ENCODE measurements around the gene HIBCH. TPM values are rescaled to one million over a fixed set of nuclear protein-coding genes. Genes with fewer than 3 reads are reported as not detected.
A peak's percentile ranks its signal among the peaks of the same experiment; 100 is the strongest.

The HIBCH gene
- polyA plus RNA-seq, 1 of the 3 experiments (the other 2 are of a cell fraction) = 8.4 TPM

DNA sequence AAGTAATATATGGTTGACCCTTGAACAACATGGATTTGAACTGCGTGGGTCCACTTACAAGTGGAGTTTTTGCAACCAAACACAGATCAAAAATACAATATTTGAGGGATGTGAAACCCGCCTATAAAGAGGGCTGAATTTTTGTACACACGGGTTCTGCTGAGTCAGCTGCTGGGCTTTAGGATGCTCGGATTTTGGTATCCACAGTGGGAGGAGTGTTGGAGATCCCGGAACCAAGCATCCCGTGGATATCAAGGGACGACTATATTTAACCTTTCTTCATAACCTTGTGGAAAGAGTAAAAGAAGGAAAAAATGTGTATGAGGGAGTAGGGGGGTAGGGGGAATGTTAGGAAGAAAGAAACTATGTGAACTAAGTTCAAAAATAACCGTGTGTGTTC is 13.8 kb upstream of the HIBCH start:
- Histone ChIP-seq H3K9me2 (no peaks in the 10 kb centered on the region), H3K36me3 (replicated peaks in 1 of 2; ENCODE audit: control insufficient read depth in 1 of 2, insufficient read depth in 2 of 2, low read length in 1 of 2) (no peaks in the 10 kb centered on the region), H3K9me3 (no peaks in the 10 kb centered on the region), H2AFZ (ENCODE audit: low read depth) (no peak overlapping the region), H4K20me1 (ENCODE audit: insufficient read depth) (no peaks in the 10 kb centered on the region), H3K79me2 (ENCODE audit: insufficient read depth) (no peaks in the 10 kb centered on the region), H3K27me3 (ENCODE audit: insufficient read depth) (no peaks in the 10 kb centered on the region), H3K4me2 (no peak overlapping the region), H3K4me3 (ENCODE audit: low read depth in 2 of 2, low read length in 1 of 2) (no peak overlapping the region), H3K4me1 (ENCODE audit: control insufficient read depth in 1 of 2, insufficient read depth in 2 of 2, low read depth in 1 of 2, low read length in 1 of 2) (no peaks in the 10 kb centered on the region), H3K27ac (ENCODE audit: low read depth in 2 of 2, low read length in 1 of 2) (no peak overlapping the region), H3K9ac (no peak overlapping the region), H3F3A (replicated peaks; ENCODE audit: insufficient read depth) (no peaks in the 10 kb centered on the region)
- WGBS (ENCODE audit: low lambda C conversion rate) = 84% methylated on average over 8 of the region's 8 CpGs
- no peak for DNase-seq
- CTCF ChIA-PET = interaction anchor here (0.8 to 1.8 kb wide), 3 partner anchors 11 to 177 kb away, joined by 3 to 8 read pairs (median 4); partner anchors contain the start of gene INPP1
- TF ChIP-seq GABPA (IDR thresholded peaks at IDR 0.05; ENCODE audit: low read depth) = no peak
- TF ChIP-seq, protein P1, sequence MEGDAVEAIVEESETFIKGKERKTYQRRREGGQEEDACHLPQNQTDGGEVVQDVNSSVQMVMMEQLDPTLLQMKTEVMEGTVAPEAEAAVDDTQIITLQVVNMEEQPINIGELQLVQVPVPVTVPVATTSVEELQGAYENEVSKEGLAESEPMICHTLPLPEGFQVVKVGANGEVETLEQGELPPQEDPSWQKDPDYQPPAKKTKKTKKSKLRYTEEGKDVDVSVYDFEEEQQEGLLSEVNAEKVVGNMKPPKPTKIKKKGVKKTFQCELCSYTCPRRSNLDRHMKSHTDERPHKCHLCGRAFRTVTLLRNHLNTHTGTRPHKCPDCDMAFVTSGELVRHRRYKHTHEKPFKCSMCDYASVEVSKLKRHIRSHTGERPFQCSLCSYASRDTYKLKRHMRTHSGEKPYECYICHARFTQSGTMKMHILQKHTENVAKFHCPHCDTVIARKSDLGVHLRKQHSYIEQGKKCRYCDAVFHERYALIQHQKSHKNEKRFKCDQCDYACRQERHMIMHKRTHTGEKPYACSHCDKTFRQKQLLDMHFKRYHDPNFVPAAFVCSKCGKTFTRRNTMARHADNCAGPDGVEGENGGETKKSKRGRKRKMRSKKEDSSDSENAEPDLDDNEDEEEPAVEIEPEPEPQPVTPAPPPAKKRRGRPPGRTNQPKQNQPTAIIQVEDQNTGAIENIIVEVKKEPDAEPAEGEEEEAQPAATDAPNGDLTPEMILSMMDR (IDR thresholded peaks at IDR 0.05) = no peak
- POLR2A ChIA-PET = no interaction called here

DNA sequence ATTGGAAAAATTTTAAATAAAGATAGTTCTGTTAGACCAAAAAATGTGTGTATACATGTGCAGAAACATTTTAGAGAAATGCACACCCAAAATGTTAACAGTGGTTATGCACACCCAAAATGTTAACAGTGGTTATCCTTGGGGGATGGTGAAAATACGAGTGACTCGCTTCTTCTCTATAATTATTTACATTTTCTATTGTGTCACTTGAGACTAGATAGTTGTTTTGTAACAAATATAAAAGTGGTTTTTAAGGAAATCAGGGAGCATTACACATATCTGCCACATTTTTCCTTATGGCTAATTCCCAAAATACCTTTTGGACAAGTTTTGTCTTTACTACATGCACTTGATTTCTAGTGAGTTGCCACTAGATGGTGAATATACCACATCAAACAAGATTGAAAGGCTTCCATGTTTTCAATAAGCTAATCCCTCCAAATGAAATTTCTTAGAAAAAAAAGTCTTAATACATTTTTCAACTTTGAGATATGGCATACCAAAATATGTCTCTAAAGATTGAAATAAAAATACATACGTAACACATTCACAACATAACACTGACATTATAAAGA is 9.0 kb upstream of the HIBCH start:
- Histone ChIP-seq H3K4me3 (ENCODE audit: low read depth in 2 of 2, low read length in 1 of 2) (no peak overlapping the region), H3K27me3 (ENCODE audit: insufficient read depth) (no peaks in the 10 kb centered on the region), H3K4me1 (ENCODE audit: control insufficient read depth in 1 of 2, insufficient read depth in 2 of 2, low read depth in 1 of 2, low read length in 1 of 2) (no peaks in the 10 kb centered on the region), H3K4me2 (no peak overlapping the region), H3K36me3 (replicated peaks in 1 of 2; ENCODE audit: control insufficient read depth in 1 of 2, insufficient read depth in 2 of 2, low read length in 1 of 2) (no peaks in the 10 kb centered on the region), H3K9me3 (no peaks in the 10 kb centered on the region), H3F3A (replicated peaks; ENCODE audit: insufficient read depth) (no peaks in the 10 kb centered on the region), H2AFZ (ENCODE audit: low read depth) (no peak overlapping the region), H3K79me2 (ENCODE audit: insufficient read depth) (no peaks in the 10 kb centered on the region), H3K9me2 (no peaks in the 10 kb centered on the region), H3K9ac (no peak overlapping the region), H4K20me1 (ENCODE audit: insufficient read depth) (no peaks in the 10 kb centered on the region), H3K27ac (ENCODE audit: low read depth in 2 of 2, low read length in 1 of 2) (no peak overlapping the region)
- no peak for TF ChIP-seq CHD2 (IDR thresholded peaks at IDR 0.05; ENCODE audit: low read length, partially characterized antibody)
- TF ChIP-seq TCF12 (IDR thresholded peaks at IDR 0.05) = no peak
- peak; percentile 64 for TF ChIP-seq RAD21 (IDR thresholded peaks at IDR 0.05; ENCODE audit: low read length)
- TF ChIP-seq SMC3 (IDR thresholded peaks at IDR 0.05; ENCODE audit: low read depth, low read length) = 0 out of 2 replicates have a peak, but pooled peaks have one; percentile 23
- TF ChIP-seq, protein P1 (IDR thresholded peaks at IDR 0.05) = peak; percentile 35
- no peak for TF ChIP-seq SIN3A (IDR thresholded peaks at IDR 0.05; ENCODE audit: borderline replicate concordance, low read depth, low read length)
- TF ChIP-seq, protein P2, sequence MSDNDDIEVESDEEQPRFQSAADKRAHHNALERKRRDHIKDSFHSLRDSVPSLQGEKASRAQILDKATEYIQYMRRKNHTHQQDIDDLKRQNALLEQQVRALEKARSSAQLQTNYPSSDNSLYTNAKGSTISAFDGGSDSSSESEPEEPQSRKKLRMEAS (IDR thresholded peaks at IDR 0.05; ENCODE audit: low read depth) = no peak
- TF ChIP-seq, protein P3, sequence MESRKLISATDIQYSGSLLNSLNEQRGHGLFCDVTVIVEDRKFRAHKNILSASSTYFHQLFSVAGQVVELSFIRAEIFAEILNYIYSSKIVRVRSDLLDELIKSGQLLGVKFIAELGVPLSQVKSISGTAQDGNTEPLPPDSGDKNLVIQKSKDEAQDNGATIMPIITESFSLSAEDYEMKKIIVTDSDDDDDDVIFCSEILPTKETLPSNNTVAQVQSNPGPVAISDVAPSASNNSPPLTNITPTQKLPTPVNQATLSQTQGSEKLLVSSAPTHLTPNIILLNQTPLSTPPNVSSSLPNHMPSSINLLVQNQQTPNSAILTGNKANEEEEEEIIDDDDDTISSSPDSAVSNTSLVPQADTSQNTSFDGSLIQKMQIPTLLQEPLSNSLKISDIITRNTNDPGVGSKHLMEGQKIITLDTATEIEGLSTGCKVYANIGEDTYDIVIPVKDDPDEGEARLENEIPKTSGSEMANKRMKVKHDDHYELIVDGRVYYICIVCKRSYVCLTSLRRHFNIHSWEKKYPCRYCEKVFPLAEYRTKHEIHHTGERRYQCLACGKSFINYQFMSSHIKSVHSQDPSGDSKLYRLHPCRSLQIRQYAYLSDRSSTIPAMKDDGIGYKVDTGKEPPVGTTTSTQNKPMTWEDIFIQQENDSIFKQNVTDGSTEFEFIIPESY (IDR thresholded peaks at IDR 0.05; ENCODE audit: borderline replicate concordance, low read depth) = no peak
- WGBS (ENCODE audit: low lambda C conversion rate) = 92% methylated on average over 3 of the region's 3 CpGs
- DNase-seq = no peak
- POLR2A ChIA-PET = no interaction called here
- CTCF ChIA-PET = interaction anchor here (1.0 to 4.3 kb wide), 3 partner anchors 9 to 183 kb away, joined by 3 to 25 read pairs (median 6); partner anchors contain the start of gene HIBCH

Measured in SK-N-SH (cell line).